Testis (tissue), 2 donors: Measurements from ENCODE around the gene SMG7.

Experiments used
- CTCF ChIP-seq, 3 experiments: fragments of 450-650 bp in 2 of 3; fragments of 200-600 bp in 1 of 3; sonication (generic) in 1 of 3; IDR thresholded peaks; one replicate each; pipeline ENCODE4 v1.5.1; 2016 to 2019; ENCODE audit warnings: antibody characterized with exemption in 3 of 3, mild to moderate bottlenecking in 2 of 3, moderate library complexity in 1 of 3
- POLR2A ChIP-seq: fragments of 450-650 bp; IDR thresholded peaks from one replicate; pipeline ENCODE4 v1.6.1; 2017; ENCODE audit warnings: antibody characterized with exemption, mild to moderate bottlenecking, moderate library complexity

- no peak for TF ChIP-seq CTCF (IDR thresholded peaks at IDR 0.05)
- TF ChIP-seq POLR2A: no peak
Measured at GRCh38 chr1:183476081-183476480, 3.8 kb downstream of the SMG7 start.
